Body of pancreas (tissue), 4 donors: Measurements from ENCODE around the gene IRF6. TPM values are rescaled to one million over a fixed set of nuclear protein-coding genes. Genes with fewer than 3 reads are reported as not detected.

ENCODE experiments used
- ATAC-seq: fragments of 150-250 bp; one replicate; pipeline ENCODE4 v1.9.1; 2016
- DNase-seq, 4 donors: peaks; one replicate each; pipeline ENCODE4 v3.0.0-alpha.2; 2019
- H3K27ac ChIP-seq, 4 donors: fragments of 200-600 bp; sonication (generic); 1 replicate in 3 of 4; 2 replicates in 1 of 4; pipeline versions ENCODE4 v1.5.1 to v1.6.1; 2016 to 2019; ENCODE audit warnings: mild to moderate bottlenecking in 1 of 4, mixed read lengths in 1 of 4, moderate library complexity in 1 of 4
- H3K27me3 ChIP-seq, 2 donors: fragments of 200-600 bp; sonication (generic); one replicate each; pipeline ENCODE4 v1.6.0; 2016; ENCODE audit warnings: mild to moderate bottlenecking in 1 of 2
- H3K36me3 ChIP-seq, 2 donors: fragments of 200-600 bp; sonication (generic); replicated peaks in 1 of 2; 2 replicates each; pipeline ENCODE4 v1.5.1; 2016; ENCODE audit warnings: low read depth in 2 of 2; ENCODE audit not compliant: insufficient read depth in 1 of 2
- H3K4me1 ChIP-seq: fragments of 200-600 bp; sonication (generic); one replicate; pipeline ENCODE4 v1.6.0; 2016
- H3K4me3 ChIP-seq, 2 donors: fragments of 200-600 bp; sonication (generic); 1 replicate in 1 of 2; 2 replicates in 1 of 2; pipeline ENCODE4 v1.5.1; 2016 to 2019
- H3K9me3 ChIP-seq, 3 donors: fragments of 200-600 bp; sonication (generic); 1 replicate in 2 of 3; 2 replicates in 1 of 3; pipeline ENCODE4 v1.5.1; 2016
- POLR2A ChIP-seq, 3 donors: fragments of 450-650 bp; IDR thresholded peaks; one replicate each; pipeline ENCODE4 v1.6.1; 2016; ENCODE audit warnings: antibody characterized with exemption in 3 of 3, mild to moderate bottlenecking in 2 of 3
- WGBS, 2 donors: methylation state at CpG; one replicate each; pipeline ENCODE4 v1.1.5; 2017; 5-methylcytosine and 5-hydroxymethylcytosine counted together
- intact Hi-C: fragments of 100-400 bp; cut with DNase I; formaldehyde crosslinking; loops from one replicate; pipeline ENCODE4 v1.15.1; 2023
- total RNA-seq, 2 donors: library from RNA; depleted of rRNA; stranded (reverse); fragments of >200 nt; gene quantifications; one replicate each; pipeline ENCODE4 v1.1.0, GENCODE V29; 2016
- TF ChIP-seq, protein P1 (sequence below), 7 experiments: fragments of 450-650 bp in 4 of 7; fragments of 200-600 bp in 3 of 7; sonication (generic) in 3 of 7; IDR thresholded peaks; one replicate each; pipeline ENCODE4 v1.5.1; 2016 to 2019; ENCODE audit warnings: antibody characterized with exemption in 7 of 7

IRF6 gene
- total RNA-seq, 2 donors from 2014 or later: 13.2 to 20.0 TPM

DNA sequence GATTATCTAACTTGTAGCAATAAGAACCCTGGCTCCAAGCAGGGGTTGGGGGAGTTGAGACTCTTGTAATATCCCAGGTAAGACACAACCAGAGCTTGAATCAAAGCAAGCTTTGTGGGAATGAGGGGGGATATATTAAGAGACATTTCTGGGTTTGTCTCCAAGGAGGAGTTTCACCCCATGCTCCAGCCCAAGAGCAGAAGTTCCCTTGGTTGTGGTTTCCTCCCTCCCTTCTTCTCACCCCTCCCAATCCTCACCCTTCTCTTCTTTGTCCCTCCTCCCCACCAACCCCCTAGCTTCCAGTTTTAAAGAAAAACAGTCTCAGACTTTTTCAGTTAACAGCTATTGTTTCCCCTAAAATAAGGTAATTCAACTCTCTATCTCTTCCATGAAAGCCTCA, 38.2 kb downstream of the IRF6 start:
- Histone ChIP-seq H3K36me3 (no peaks in the 10 kb centered on the region), H3K9me3 (no peaks in the 10 kb centered on the region), H3K4me3 (no peak overlapping the region), H3K4me1 (peaks cover 15% of the 10 kb centered on the region), H3K27me3 (no peaks in the 10 kb centered on the region), H3K27ac (no peak overlapping the region)
- TF ChIP-seq, protein P1, sequence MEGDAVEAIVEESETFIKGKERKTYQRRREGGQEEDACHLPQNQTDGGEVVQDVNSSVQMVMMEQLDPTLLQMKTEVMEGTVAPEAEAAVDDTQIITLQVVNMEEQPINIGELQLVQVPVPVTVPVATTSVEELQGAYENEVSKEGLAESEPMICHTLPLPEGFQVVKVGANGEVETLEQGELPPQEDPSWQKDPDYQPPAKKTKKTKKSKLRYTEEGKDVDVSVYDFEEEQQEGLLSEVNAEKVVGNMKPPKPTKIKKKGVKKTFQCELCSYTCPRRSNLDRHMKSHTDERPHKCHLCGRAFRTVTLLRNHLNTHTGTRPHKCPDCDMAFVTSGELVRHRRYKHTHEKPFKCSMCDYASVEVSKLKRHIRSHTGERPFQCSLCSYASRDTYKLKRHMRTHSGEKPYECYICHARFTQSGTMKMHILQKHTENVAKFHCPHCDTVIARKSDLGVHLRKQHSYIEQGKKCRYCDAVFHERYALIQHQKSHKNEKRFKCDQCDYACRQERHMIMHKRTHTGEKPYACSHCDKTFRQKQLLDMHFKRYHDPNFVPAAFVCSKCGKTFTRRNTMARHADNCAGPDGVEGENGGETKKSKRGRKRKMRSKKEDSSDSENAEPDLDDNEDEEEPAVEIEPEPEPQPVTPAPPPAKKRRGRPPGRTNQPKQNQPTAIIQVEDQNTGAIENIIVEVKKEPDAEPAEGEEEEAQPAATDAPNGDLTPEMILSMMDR (IDR thresholded peaks at IDR 0.05): no peak
- TF ChIP-seq POLR2A (IDR thresholded peaks at IDR 0.05): no peak
- intact Hi-C loops: no loop called here
- DNase-seq (no peak), ATAC-seq (no peak)

DNA sequence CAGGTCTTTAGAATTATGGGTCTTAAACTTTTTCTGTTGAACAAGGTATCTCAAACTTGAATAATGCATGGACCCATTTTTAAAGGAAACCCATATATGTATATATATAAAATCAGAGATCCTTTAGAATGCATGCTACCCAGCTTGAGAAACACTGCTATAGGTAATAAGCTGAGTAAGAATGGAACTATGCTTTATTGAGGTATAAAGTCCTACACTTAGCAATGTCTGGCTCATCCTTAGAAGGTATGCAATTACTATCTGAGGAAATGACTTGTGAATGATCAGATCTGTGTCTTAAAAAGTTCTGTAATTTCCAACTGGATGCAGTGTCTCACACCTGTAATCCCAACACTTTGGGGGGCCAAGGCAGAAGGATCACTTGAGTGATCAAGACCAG, 38.8 kb downstream of the IRF6 start:
- Histone ChIP-seq H3K27me3 (no peaks in the 10 kb centered on the region), H3K4me1 (peaks cover 15% of the 10 kb centered on the region)
- intact Hi-C loops: no loop called here

DNA sequence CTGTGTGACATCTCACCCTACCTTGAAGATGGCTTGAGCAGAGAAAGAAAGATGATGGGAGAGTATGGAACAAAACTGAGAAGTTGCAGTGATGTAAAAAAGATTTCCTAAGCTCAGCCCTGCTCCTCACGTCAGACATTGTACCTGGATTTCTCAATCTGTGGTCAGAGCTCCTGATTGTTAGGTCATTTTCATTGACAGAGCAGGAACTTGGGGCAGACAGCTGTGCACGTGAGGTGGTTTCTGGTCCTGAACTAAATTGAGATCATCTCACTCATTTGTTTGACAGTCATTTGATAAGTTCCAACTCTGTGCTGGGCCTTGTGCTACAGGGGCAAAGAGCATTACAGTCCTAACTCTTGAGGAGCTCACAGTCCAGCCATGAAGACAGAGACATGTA, 39.9 kb downstream of the IRF6 start:
- intact Hi-C loops: no loop called here
- no peak for ATAC-seq
- Histone ChIP-seq H3K27me3 (no peaks in the 10 kb centered on the region), H3K36me3 (no peaks in the 10 kb centered on the region), H3K27ac (no peak overlapping the region), H3K4me1 (peaks cover 15% of the 10 kb centered on the region), H3K9me3 (no peaks in the 10 kb centered on the region), H3K4me3 (no peak overlapping the region)
- 40 to 48% methylated on average over 2 of the region's 2 CpGs for WGBS, 2 donors
- TF ChIP-seq POLR2A (IDR thresholded peaks at IDR 0.05): no peak
- TF ChIP-seq, protein P1 (IDR thresholded peaks at IDR 0.05): no peak
- no peak for DNase-seq

More for the DNA sequence above, 38.8 kb downstream of the IRF6 start:
- Histone ChIP-seq H3K36me3 (no peaks in the 10 kb centered on the region), H3K9me3 (no peaks in the 10 kb centered on the region), H3K4me3 (no peak overlapping the region), H3K27ac (no peak overlapping the region)
- no peak for ATAC-seq
- DNase-seq: no peak
- TF ChIP-seq, protein P1 (IDR thresholded peaks at IDR 0.05): no peak
- no peak for TF ChIP-seq POLR2A (IDR thresholded peaks at IDR 0.05)

DNA sequence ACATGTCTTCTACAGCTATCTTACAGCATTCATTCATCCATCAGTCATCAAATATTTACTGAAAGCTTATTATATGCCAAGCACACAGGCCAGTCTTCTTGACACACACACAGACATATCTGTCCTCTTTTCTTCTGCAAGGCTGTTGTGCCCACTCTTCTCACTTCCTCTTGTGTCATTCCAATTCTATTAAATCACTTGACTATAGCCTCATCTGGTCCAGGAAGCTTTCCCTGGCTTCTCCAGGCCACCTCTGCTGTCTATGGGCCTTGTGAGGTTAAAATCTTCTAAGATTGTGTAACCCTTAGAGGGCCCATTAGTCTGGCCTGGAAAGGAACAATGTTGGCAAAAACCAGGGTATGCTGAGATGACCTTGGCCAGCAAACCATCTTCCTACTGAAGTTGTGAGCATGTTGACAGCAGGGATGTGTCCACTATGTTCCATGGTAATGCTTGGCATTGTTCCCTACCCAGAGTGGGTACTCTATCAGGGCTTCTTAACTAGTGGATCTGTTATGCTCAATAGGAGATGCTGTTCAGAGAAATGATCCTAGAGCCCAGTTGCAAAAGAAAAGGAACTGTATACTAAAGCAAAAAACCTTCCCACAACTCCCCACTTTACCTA, 44.8 kb downstream of the IRF6 start:
- DNase-seq: no peak
- Histone ChIP-seq H3K4me3 (no peak overlapping the region), H3K27me3 (no peaks in the 10 kb centered on the region), H3K36me3 (no peaks in the 10 kb centered on the region), H3K4me1 (no peaks in the 10 kb centered on the region), H3K9me3 (no peaks in the 10 kb centered on the region), H3K27ac (no peak overlapping the region)
- TF ChIP-seq, protein P1 (IDR thresholded peaks at IDR 0.05): no peak
- TF ChIP-seq POLR2A (IDR thresholded peaks at IDR 0.05): no peak
- intact Hi-C loops: no loop called here
- no peak for ATAC-seq

DNA sequence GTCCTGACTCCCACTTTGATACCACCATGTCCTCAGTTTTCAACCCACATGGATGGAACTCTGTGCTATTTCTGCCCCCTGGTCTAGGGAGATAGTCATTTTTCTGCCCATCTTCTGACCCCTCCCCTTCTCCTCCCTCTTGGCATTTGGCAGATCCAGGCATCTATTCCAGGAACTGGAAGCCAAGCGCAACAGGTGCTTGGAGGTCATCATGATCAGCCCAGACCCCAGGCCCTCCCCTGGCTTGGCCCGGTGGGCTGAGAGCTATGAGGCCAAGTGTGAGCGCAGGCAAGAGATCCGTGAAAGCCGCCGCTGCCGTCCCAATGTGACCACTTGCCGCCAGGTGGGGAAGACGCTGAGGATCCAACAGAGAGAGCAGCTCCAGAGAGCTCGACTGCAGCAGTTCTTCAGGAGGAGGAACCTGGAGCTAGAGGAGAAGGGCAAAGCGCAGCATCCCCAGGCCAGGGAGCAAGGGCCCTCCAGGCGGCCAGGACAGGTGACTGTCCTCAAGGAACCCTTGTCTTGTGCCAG, 46.0 kb downstream of the IRF6 start:
- TF ChIP-seq, protein P1 (IDR thresholded peaks at IDR 0.05): no peak
- no peak for TF ChIP-seq POLR2A (IDR thresholded peaks at IDR 0.05)
- H3K27me3 ChIP-seq: no peaks in the 10 kb centered on the region
- H3K4me3 ChIP-seq: no peak overlapping the region
- no peaks in the 10 kb centered on the region for H3K4me1 ChIP-seq
- no peak for DNase-seq
- no peaks in the 10 kb centered on the region for H3K9me3 ChIP-seq
- no peaks in the 10 kb centered on the region for H3K36me3 ChIP-seq
- intact Hi-C loops: no loop called here
- 92 to 94% methylated on average over 10 to 12 of the region's 12 CpGs for WGBS, 2 donors
- no peak for ATAC-seq
- no peak overlapping the region for H3K27ac ChIP-seq
